Activated effector memory CD4-positive, alpha-beta T cell treated with anti-CD3 and anti-CD28 coated beads, Interleukin-2, amount 50 U/mL, for 16 hours (primary cell): Measurements from ENCODE around the gene RPS6KA2.

Experiments used
- DNase-seq: peaks from one replicate; pipeline ENCODE4 v3.0.0-alpha.2; 2020

RPS6KA2 gene

GRCh38 chr6:166613027-166613426 lies 14.0 kb downstream of the RPS6KA2 start:
- DNase-seq = no peak

- peak; percentile 24 for DNase-seq
Observed at GRCh38 chr6:166612471-166612881, 14.6 kb downstream of the RPS6KA2 start.

- peak; percentile 36 for DNase-seq
Observed at GRCh38 chr6:166611631-166612030, 15.4 kb downstream of the RPS6KA2 start.

GRCh38 chr6:166610069-166610468 lies 17.0 kb downstream of the RPS6KA2 start:
- no peak for DNase-seq

GRCh38 chr6:166608774-166609173 lies 18.3 kb downstream of the RPS6KA2 start:
- DNase-seq = no peak

- DNase-seq = peak; percentile 17
Observed at GRCh38 chr6:166605752-166606151, 21.3 kb downstream of the RPS6KA2 start.

DNA sequence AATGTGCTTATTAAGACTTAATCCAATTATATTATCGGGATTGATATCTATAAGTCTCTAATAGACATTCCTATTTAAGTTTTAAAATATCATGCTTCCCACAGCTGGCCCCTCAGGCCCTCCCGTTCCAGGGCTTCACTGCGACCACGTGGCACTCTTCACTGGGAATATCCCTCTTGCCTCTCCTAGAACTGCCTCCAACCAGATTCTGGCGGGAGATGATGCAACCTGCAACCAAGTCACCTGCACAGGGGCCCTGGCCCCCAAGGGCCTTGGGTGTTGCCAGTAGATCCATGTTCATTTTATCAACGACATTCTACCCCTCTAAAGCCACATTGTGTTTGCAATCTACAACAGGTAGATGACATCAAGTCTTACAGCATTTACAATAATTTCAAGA lies 22.1 kb downstream of the RPS6KA2 start:
- no peak for DNase-seq

- DNase-seq = peak; percentile 43
Observed at GRCh38 chr6:166604328-166604727, 22.7 kb downstream of the RPS6KA2 start.

DNA sequence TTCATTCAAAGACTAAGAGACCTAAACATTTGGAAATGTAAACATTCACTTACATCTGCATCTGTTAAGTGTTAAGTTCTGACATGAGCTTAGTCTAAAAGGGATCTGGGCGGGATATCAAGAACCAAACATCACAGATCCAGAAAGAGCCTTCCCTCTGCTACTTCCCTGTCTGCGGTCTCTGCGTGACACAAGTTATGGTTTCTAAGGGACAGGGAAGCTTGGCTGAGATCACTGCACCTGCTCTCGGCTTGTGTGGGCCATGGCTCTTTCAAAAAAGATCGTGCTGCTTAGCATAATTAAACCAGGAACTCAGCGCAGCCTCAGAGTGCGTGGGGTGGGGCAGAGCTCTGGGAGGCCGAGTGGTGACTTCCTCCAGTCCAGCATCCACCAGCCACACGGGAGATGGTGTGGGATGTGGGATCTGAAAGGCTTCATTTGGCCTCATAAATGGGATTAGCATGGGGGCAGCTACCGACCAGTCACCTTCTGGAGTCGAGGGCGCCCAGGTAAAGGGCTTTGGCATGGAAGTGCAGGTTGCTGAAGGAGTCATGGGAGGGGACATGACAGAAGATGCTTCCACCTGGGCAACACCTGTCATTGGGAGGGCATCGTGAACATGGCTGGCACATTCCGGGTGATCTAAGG lies 23.9 kb downstream of the RPS6KA2 start:
- DNase-seq = peak; percentile 41

DNA sequence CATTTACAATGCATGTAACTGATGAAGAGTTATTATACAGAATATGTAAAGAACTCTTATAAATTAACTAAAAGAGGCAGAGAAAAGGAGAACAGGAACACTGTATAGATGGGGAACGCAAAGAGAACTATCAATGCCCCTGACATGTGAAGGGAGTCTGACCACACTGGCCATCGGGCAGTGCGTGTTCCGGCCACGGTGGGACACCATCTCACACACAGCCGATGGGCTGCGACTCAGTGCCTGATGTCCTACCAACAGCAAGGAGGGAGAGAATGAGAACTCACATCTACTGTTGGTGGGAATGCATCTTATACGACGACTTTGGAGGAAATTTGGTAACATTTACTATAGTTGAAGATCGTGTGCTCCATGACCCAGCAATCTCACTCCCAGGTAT lies 25.1 kb downstream of the RPS6KA2 start:
- no peak for DNase-seq

- DNase-seq = no peak
Observed at GRCh38 chr6:166600931-166601330, 26.1 kb downstream of the RPS6KA2 start.

DNA sequence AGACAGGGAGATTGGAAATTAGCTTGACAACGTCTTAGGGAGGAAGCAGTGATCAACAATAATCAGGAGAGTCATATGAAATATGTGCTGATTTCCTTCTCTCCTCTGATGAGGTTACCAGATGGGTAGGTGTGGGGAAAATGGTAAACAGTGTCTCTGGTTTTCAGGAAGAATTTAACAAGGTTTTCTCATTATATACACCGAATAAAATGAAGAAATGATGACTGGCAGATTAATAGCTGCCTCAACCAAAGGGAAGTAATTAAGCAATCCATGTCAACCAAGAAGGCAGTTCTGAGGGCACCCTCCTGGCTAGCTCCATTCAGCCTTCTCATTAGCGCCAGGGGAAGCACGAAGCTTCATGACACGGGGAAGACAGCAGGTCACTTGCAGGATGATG lies 27.8 kb downstream of the RPS6KA2 start:
- no peak for DNase-seq

DNA sequence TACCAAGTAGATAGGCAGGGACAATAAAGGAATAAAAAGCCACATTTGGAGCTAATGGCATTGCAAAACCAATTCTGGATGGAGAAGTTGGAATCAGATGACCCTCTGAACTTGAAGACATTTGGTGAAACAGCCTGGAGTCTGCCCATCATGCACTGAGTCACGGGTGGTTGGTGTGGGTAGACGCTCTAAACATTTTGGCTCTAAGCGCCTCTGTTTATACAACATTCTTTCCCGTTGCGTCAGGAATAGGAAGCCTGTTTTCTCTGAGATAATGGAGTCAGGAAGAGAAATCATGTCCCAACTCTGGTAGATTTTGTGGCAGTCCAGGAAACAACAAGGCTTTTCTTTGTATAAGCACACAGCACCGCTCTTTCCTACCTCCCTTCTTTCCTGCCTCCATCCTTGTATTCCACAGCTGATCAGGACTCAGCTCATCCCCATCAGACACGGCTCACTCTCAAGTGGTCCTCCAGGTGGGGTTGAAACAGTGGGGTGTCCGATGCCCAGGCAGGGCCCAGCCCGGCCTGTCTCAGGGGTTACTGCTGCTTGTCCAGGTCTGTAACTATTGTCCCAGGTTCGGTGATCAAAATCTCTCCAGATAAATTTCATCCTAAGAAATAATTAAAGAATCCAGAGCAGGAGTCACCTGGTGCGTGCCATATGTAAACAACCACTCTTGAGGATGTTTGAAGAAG lies 28.5 kb downstream of the RPS6KA2 start:
- no peak for DNase-seq

- DNase-seq = no peak
Observed at GRCh38 chr6:166597711-166598440, 29.2 kb downstream of the RPS6KA2 start.

- DNase-seq = no peak
Observed at GRCh38 chr6:166596776-166597507, 30.1 kb downstream of the RPS6KA2 start.

- DNase-seq = no peak
Observed at GRCh38 chr6:166595949-166596348, 31.1 kb downstream of the RPS6KA2 start.

GRCh38 chr6:166595061-166595780 lies 31.8 kb downstream of the RPS6KA2 start:
- no peak for DNase-seq

GRCh38 chr6:166592821-166593220 lies 34.2 kb downstream of the RPS6KA2 start:
- DNase-seq = no peak

GRCh38 chr6:166591961-166592520 lies 35.0 kb downstream of the RPS6KA2 start:
- no peak for DNase-seq

DNA sequence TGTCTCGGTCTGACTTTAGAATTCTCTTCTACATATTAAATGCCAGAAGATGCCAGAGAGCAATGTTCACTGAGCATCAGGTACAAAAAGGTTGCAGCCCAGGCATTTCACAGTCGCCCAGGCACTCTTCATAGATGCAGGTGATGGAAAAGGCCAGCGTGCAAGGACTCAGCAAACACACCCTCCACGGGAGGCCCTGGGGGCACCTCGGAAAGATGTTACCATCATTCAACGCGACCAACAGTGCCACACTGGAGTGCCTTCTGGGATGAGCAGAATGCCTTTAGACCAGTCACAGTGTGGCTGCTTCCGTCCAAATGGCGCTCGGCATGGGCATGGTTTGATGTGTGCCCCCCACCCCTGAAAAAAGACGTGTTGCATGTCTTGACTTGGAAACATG lies 36.0 kb downstream of the RPS6KA2 start:
- DNase-seq = no peak

- DNase-seq = no peak
Observed at GRCh38 chr6:166589786-166590574, 37.1 kb downstream of the RPS6KA2 start.
